MM.1S (cell line): Measurements from ENCODE around the gene NFU1.

Experiments used
- DNase-seq: peaks from one replicate; pipeline ENCODE4 v3.0.0-alpha.2; 2015
- H2AFZ ChIP-seq: fragments of 300-600 bp; sonication (generic); 2 replicates; pipeline ENCODE4 v1.6.0; 2016; ENCODE audit warnings: antibody characterized with exemption, low read length
- H3F3A ChIP-seq: fragments of 300-600 bp; sonication (generic); 2 replicates; pipeline ENCODE4 v1.6.1; 2016; ENCODE audit warnings: mild to moderate bottlenecking, antibody characterized with exemption, low read length, moderate library complexity, mixed read lengths; ENCODE audit not compliant: insufficient read depth
- H3K27ac ChIP-seq: fragments of 300-600 bp; sonication (generic); 2 replicates; pipeline ENCODE4 v1.5.1; 2016; ENCODE audit warnings: mild to moderate bottlenecking, low read length
- H3K27me3 ChIP-seq: fragments of 300-600 bp; sonication (generic); replicated peaks from 2 replicates; pipeline ENCODE4 v1.6.0; 2016; ENCODE audit warnings: low read length; ENCODE audit not compliant: insufficient read depth
- H3K36me3 ChIP-seq: fragments of 300-600 bp; sonication (generic); replicated peaks from 2 replicates; pipeline ENCODE4 v1.6.1; 2016; ENCODE audit warnings: mild to moderate bottlenecking, low read length, mixed read lengths; ENCODE audit not compliant: insufficient read depth
- H3K4me1 ChIP-seq: fragments of 300-600 bp; sonication (generic); 2 replicates; pipeline ENCODE4 v1.6.1; 2016; ENCODE audit warnings: low read length, mixed read lengths
- H3K4me2 ChIP-seq: fragments of 300-600 bp; sonication (generic); 2 replicates; pipeline ENCODE4 v1.6.0; 2016; ENCODE audit warnings: low read depth, low read length
- H3K4me3 ChIP-seq: fragments of 300-600 bp; sonication (generic); 2 replicates; pipeline ENCODE4 v1.5.1; 2016; ENCODE audit warnings: low read length, mixed read lengths
- H3K79me2 ChIP-seq: fragments of 300-600 bp; sonication (generic); 2 replicates; pipeline ENCODE4 v1.6.1; 2016; ENCODE audit warnings: mixed run types, low read length, mixed read lengths
- H3K9ac ChIP-seq: fragments of 300-600 bp; sonication (generic); 2 replicates; pipeline ENCODE4 v1.6.1; 2016; ENCODE audit warnings: low read length, mixed read lengths
- H3K9me2 ChIP-seq: fragments of 300-600 bp; sonication (generic); replicated peaks from 2 replicates; pipeline ENCODE4 v1.6.1; 2016; ENCODE audit warnings: mild to moderate bottlenecking, low read length, mixed read lengths; ENCODE audit not compliant: insufficient read depth
- H3K9me3 ChIP-seq: fragments of 300-600 bp; sonication (generic); replicated peaks from 2 replicates; pipeline ENCODE4 v1.6.1; 2016; ENCODE audit warnings: mild to moderate bottlenecking, low read length, mixed read lengths; ENCODE audit not compliant: insufficient read depth
- H4K20me1 ChIP-seq: fragments of 300-600 bp; sonication (generic); 2 replicates; pipeline ENCODE4 v1.6.1; 2016; ENCODE audit warnings: mild to moderate bottlenecking, low read length, moderate library complexity, mixed read lengths; ENCODE audit not compliant: insufficient read depth
- EZH2 ChIP-seq: fragments of 300-600 bp; sonication (generic); optimal IDR thresholded peaks from 2 replicates; pipeline ENCODE3; 2017; ENCODE audit warnings: low read depth, mild to moderate bottlenecking, antibody characterized with exemption, low read length, mixed read lengths
- EZH2phosphoT487 ChIP-seq: fragments of 300-600 bp; sonication (generic); IDR thresholded peaks from 2 replicates; pipeline ENCODE4 v1.6.1; 2018; ENCODE audit warnings: antibody characterized with exemption, low read length
- TF ChIP-seq, protein P1 (sequence below): fragments of 300-600 bp; sonication (generic); IDR thresholded peaks from 2 replicates; pipeline ENCODE4 v1.5.1; 2016; ENCODE audit warnings: antibody characterized with exemption, low read length, mixed read lengths

NFU1 gene

DNA sequence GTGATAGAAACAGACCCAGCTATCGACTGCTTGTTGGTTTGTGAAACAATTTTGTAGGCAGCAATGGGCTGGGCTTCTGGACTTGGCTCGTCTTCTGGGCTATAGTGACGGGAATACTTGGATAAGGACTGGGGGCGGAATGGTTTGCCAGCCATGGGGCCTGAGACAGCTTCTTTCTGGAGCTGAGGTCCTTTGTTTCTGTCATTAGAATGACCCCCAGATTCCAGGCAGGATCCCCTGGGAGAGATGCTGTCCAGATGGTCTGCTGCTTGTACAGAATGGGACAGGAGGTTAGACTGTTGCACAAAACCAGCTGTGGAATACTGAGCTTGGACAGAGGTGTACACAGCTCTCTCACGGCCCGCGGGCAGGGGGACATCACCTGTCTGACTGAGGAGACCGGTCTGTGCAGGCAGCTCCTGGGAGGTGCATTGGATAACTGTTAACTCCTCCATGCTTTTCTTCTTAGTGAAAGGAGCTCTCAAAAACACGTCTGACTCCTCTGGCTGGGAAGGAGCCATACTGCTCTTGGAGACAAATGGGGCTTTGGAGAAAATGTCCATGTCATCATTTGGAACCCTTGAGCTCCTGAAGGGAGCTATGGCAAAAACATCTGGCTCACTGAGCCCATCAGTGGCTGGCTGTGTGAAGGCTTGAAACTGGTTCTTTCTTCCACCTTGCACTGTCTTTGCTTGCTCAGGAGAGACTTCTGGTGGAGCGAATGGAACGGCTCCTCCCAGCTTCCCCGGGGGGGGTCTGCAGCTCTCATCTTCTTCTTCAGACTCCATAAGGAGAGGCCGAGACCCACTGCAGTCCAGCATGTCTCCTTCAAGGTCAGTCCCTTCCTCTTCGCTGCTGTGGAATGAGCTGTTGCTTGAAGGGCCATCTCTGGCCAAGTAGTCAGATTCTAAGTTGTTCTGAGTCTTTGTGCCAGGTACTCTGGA lies 28.6 kb upstream of the NFU1 start:
- Histone ChIP-seq H3K27me3 (no peaks in the 10 kb centered on the region), H3K9ac (no peak overlapping the region), H3F3A (no peaks in the 10 kb centered on the region), H3K4me3 (no peak overlapping the region), H3K79me2 (no peaks in the 10 kb centered on the region), H3K9me2 (no peaks in the 10 kb centered on the region), H2AFZ (no peak overlapping the region), H4K20me1 (no peaks in the 10 kb centered on the region), H3K9me3 (no peaks in the 10 kb centered on the region), H3K36me3 (no peaks in the 10 kb centered on the region), H3K27ac (no peak overlapping the region), H3K4me2 (no peak overlapping the region), H3K4me1 (no peaks in the 10 kb centered on the region)
- DNase-seq: no peak
- no peak for TF ChIP-seq EZH2
- TF ChIP-seq, protein P1, sequence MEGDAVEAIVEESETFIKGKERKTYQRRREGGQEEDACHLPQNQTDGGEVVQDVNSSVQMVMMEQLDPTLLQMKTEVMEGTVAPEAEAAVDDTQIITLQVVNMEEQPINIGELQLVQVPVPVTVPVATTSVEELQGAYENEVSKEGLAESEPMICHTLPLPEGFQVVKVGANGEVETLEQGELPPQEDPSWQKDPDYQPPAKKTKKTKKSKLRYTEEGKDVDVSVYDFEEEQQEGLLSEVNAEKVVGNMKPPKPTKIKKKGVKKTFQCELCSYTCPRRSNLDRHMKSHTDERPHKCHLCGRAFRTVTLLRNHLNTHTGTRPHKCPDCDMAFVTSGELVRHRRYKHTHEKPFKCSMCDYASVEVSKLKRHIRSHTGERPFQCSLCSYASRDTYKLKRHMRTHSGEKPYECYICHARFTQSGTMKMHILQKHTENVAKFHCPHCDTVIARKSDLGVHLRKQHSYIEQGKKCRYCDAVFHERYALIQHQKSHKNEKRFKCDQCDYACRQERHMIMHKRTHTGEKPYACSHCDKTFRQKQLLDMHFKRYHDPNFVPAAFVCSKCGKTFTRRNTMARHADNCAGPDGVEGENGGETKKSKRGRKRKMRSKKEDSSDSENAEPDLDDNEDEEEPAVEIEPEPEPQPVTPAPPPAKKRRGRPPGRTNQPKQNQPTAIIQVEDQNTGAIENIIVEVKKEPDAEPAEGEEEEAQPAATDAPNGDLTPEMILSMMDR: no peak
- TF ChIP-seq EZH2phosphoT487: no peak

DNA sequence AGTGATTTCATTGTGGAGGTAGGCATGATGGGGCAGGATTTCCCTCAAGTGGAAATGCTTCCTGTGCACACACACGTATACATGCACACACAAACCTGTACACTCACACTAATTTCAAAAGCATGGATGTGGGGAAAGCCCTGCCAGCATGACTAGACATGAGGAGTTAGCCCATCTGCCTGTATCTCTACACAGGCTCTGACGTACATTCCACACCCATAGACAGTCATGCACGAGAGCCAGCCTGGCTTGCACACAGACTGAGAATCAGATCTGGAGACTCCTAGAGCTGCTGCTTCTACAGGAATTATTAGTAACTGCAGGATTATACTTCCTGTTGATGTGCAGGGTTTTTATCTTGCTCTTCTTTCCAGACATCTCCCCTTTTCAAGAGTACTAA lies 27.3 kb upstream of the NFU1 start:
- DNase-seq: no peak
- no peak overlapping the region for H3K4me3 ChIP-seq
- H3K9me2 ChIP-seq: no peaks in the 10 kb centered on the region
- no peak overlapping the region for H2AFZ ChIP-seq
- TF ChIP-seq, protein P1: no peak
- TF ChIP-seq EZH2phosphoT487 (no peak), EZH2 (no peak)
- no peaks in the 10 kb centered on the region for H3K4me1 ChIP-seq
- no peak overlapping the region for H3K27ac ChIP-seq
- no peaks in the 10 kb centered on the region for H3K79me2 ChIP-seq
- H4K20me1 ChIP-seq: no peaks in the 10 kb centered on the region
- no peaks in the 10 kb centered on the region for H3K27me3 ChIP-seq
- H3K9me3 ChIP-seq: no peaks in the 10 kb centered on the region
- no peak overlapping the region for H3K4me2 ChIP-seq
- H3F3A ChIP-seq: no peaks in the 10 kb centered on the region
- H3K9ac ChIP-seq: no peak overlapping the region
- H3K36me3 ChIP-seq: no peaks in the 10 kb centered on the region

DNA sequence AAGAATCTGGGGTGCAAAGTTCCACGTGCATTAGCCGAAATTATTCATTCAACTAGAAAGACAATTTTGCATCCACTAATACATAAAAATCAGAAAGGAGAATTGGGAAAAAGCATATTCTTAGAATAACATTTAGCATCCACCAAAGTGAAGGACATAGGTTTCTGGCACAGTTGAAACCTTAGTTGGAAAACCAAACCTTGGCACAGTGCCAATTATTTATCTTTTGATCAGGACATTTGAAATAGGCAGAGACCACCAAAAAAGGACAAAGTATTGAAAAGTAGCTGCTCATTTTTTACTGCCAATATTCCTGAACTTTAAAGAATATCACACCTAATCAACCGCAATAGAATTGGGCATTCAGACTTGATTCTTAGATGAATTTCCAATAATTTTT lies 25.5 kb upstream of the NFU1 start:
- DNase-seq: no peak
- no peaks in the 10 kb centered on the region for H3K4me1 ChIP-seq
- H3K27ac ChIP-seq: no peak overlapping the region
- no peaks in the 10 kb centered on the region for H4K20me1 ChIP-seq
- no peaks in the 10 kb centered on the region for H3K9me3 ChIP-seq
- H2AFZ ChIP-seq: no peak overlapping the region
- no peaks in the 10 kb centered on the region for H3K9me2 ChIP-seq
- H3K4me3 ChIP-seq: no peak overlapping the region
- no peaks in the 10 kb centered on the region for H3K36me3 ChIP-seq
- H3F3A ChIP-seq: no peaks in the 10 kb centered on the region
- H3K79me2 ChIP-seq: no peaks in the 10 kb centered on the region
- no peak overlapping the region for H3K4me2 ChIP-seq
- H3K9ac ChIP-seq: no peak overlapping the region
- TF ChIP-seq EZH2phosphoT487: no peak
- TF ChIP-seq EZH2: no peak
- TF ChIP-seq, protein P1: no peak
- no peaks in the 10 kb centered on the region for H3K27me3 ChIP-seq
